Loucy (cell line): ENCODE measurements around the gene DHDH.

Source experiments
- H2AFZ ChIP-seq: fragments of 200-600 bp; sonication (generic); 2 replicates; pipeline ENCODE4 v1.6.0; 2016; ENCODE audit warnings: antibody characterized with exemption, mild to moderate bottlenecking, low read length, moderate library complexity
- H3F3A ChIP-seq: fragments of 200-600 bp; 2 replicates; pipeline ENCODE4 v1.6.0; 2016; ENCODE audit warnings: antibody characterized with exemption, low read depth, mild to moderate bottlenecking
- H3K27me3 ChIP-seq: fragments of 200-600 bp; sonication (generic); 2 replicates; pipeline ENCODE4 v1.6.1; 2014; ENCODE audit warnings: low read length, mild to moderate bottlenecking; ENCODE audit not compliant: insufficient read depth, poor library complexity, severe bottlenecking
- H3K36me3 ChIP-seq: fragments of 200-600 bp; sonication (generic); 2 replicates; pipeline ENCODE4 v1.6.1; 2016; ENCODE audit warnings: low read length; ENCODE audit not compliant: insufficient read depth
- H3K4me1 ChIP-seq: fragments of 200-600 bp; sonication (generic); 2 replicates; pipeline ENCODE4 v1.5.1; 2014; ENCODE audit warnings: low read length, mild to moderate bottlenecking; ENCODE audit not compliant: insufficient read depth, poor library complexity, severe bottlenecking
- H3K4me2 ChIP-seq: fragments of 200-600 bp; sonication (generic); 2 replicates; pipeline ENCODE4 v1.6.0; 2014; ENCODE audit warnings: antibody characterized with exemption, low read length, low read depth, mild to moderate bottlenecking; ENCODE audit not compliant: poor library complexity, severe bottlenecking
- H3K4me3 ChIP-seq: fragments of 200-600 bp; sonication (generic); 2 replicates; pipeline ENCODE4 v1.5.1; 2014; ENCODE audit warnings: low read length, mild to moderate bottlenecking, mixed read lengths; ENCODE audit not compliant: poor library complexity, severe bottlenecking
- H3K79me2 ChIP-seq: fragments of 200-600 bp; sonication (generic); 2 replicates; pipeline ENCODE4 v1.6.1; 2014; ENCODE audit warnings: low read length; ENCODE audit not compliant: insufficient read depth
- H3K9ac ChIP-seq: fragments of 200-600 bp; sonication (generic); 2 replicates; pipeline ENCODE4 v1.6.0; 2014; ENCODE audit warnings: mild to moderate bottlenecking, low read depth, low read length, moderate library complexity; ENCODE audit not compliant: poor library complexity, severe bottlenecking
- H3K9me2 ChIP-seq: fragments of 200-600 bp; sonication (generic); replicated peaks from 2 replicates; pipeline ENCODE4 v1.6.1; 2016; ENCODE audit warnings: low read depth, low read length, mixed read lengths
- H3K9me3 ChIP-seq: fragments of 200-600 bp; sonication (generic); 2 replicates; pipeline ENCODE4 v1.6.1; 2014; ENCODE audit warnings: mild to moderate bottlenecking, antibody characterized with exemption, low read length, low read depth; ENCODE audit not compliant: insufficient read depth
- H4K20me1 ChIP-seq: fragments of 200-600 bp; sonication (generic); 2 replicates; pipeline ENCODE4 v1.6.0; 2014; ENCODE audit warnings: antibody characterized with exemption, low read length, mild to moderate bottlenecking; ENCODE audit not compliant: insufficient read depth, poor library complexity, severe bottlenecking
- EZH2phosphoT487 ChIP-seq: fragments of 200-600 bp; IDR thresholded peaks from 2 replicates; pipeline ENCODE4 v1.6.1; 2018; ENCODE audit warnings: antibody characterized with exemption, mild to moderate bottlenecking, moderate library complexity, borderline replicate concordance
- TF ChIP-seq, protein P1 (sequence below): fragments of 200-600 bp; sonication (generic); conservative IDR thresholded peaks from 2 replicates; pipeline ENCODE4 v1.5.1; 2014; ENCODE audit warnings: mild to moderate bottlenecking, antibody characterized with exemption, low read length

DHDH gene

GRCh38 chr19:48950830-48951519, 17.5 kb downstream of the DHDH start:
- Histone ChIP-seq H3K4me1 (peaks cover 5% of the 10 kb centered on the region), H3K4me3 (no peak overlapping the region), H3K27me3 (no peaks in the 10 kb centered on the region), H3K4me2 (no peak overlapping the region), H3F3A (no peaks in the 10 kb centered on the region), H2AFZ (no peak overlapping the region), H3K9ac (no peak overlapping the region), H3K79me2 (peaks cover 12% of the 10 kb centered on the region), H4K20me1 (no peaks in the 10 kb centered on the region), H3K9me3 (0 out of 2 replicates have a peak, but pooled peaks cover 10% of the 10 kb centered on the region), H3K36me3 (no peaks in the 10 kb centered on the region), H3K9me2 (no peaks in the 10 kb centered on the region)
- TF ChIP-seq, protein P1, sequence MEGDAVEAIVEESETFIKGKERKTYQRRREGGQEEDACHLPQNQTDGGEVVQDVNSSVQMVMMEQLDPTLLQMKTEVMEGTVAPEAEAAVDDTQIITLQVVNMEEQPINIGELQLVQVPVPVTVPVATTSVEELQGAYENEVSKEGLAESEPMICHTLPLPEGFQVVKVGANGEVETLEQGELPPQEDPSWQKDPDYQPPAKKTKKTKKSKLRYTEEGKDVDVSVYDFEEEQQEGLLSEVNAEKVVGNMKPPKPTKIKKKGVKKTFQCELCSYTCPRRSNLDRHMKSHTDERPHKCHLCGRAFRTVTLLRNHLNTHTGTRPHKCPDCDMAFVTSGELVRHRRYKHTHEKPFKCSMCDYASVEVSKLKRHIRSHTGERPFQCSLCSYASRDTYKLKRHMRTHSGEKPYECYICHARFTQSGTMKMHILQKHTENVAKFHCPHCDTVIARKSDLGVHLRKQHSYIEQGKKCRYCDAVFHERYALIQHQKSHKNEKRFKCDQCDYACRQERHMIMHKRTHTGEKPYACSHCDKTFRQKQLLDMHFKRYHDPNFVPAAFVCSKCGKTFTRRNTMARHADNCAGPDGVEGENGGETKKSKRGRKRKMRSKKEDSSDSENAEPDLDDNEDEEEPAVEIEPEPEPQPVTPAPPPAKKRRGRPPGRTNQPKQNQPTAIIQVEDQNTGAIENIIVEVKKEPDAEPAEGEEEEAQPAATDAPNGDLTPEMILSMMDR: no peak
- no peak for TF ChIP-seq EZH2phosphoT487

- Histone ChIP-seq H3K4me2 (no peak overlapping the region), H3K4me3 (no peak overlapping the region), H4K20me1 (no peaks in the 10 kb centered on the region), H3K9me3 (no peaks in the 10 kb centered on the region), H3K27me3 (no peaks in the 10 kb centered on the region), H3K4me1 (peaks cover 9% of the 10 kb centered on the region), H2AFZ (no peak overlapping the region), H3K9ac (no peak overlapping the region), H3K36me3 (no peaks in the 10 kb centered on the region), H3K79me2 (peaks cover 19% of the 10 kb centered on the region), H3K9me2 (no peaks in the 10 kb centered on the region), H3F3A (no peaks in the 10 kb centered on the region)
- no peak for TF ChIP-seq EZH2phosphoT487
- TF ChIP-seq, protein P1: no peak
These were observed 19.6 kb downstream of the DHDH start for GRCh38 chr19:48953141-48953540.

- no peak for TF ChIP-seq EZH2phosphoT487
- TF ChIP-seq, protein P1: no peak
- H3K4me3 ChIP-seq: peak overlapping the region; percentile 81
- no peaks in the 10 kb centered on the region for H3K27me3 ChIP-seq
- H3K79me2 ChIP-seq: peaks cover 19% of the 10 kb centered on the region
- peak overlapping the region; percentile 97 for H3K9ac ChIP-seq
- no peaks in the 10 kb centered on the region for H3K36me3 ChIP-seq
- peaks cover 9% of the 10 kb centered on the region for H3K4me1 ChIP-seq
- no peaks in the 10 kb centered on the region for H4K20me1 ChIP-seq
- peak overlapping the region; percentile 88 for H3K4me2 ChIP-seq
- H3F3A ChIP-seq: no peaks in the 10 kb centered on the region
- H2AFZ ChIP-seq: peak overlapping the region; percentile 87
- H3K9me2 ChIP-seq: no peaks in the 10 kb centered on the region
- no peaks in the 10 kb centered on the region for H3K9me3 ChIP-seq
These were observed 20.6 kb downstream of the DHDH start for GRCh38 chr19:48953990-48954594.
